CD4-positive, alpha-beta T cell (primary cell): ENCODE measurements around the gene PHKB. TPM values are rescaled to one million over a fixed set of nuclear protein-coding genes. Genes with fewer than 3 reads are reported as not detected.
"Not testable (repeated sequence)": the region's sequence is repeated elsewhere in the genome, so short reads cannot be mapped to it uniquely, and the experiment has no call there.

Experiments
- ATAC-seq: fragments of 200-7000 bp; cut with Tn5 transposase; one replicate; pipeline ENCODE4 v1.10.0; 2022; ENCODE audit warnings: mild to moderate bottlenecking; ENCODE audit not compliant: poor library complexity
- CTCF ChIA-PET: fragments of 350-600 bp; sonication (Branson Sonifier 250); formaldehyde crosslinking; loops from one replicate; lab custom pipeline; 2021; ENCODE audit warnings: antibody characterized with exemption, inconsistent platforms; lab: Charles Lee
- POLR2A ChIA-PET: fragments of 350-600 bp; sonication (Branson Sonifier 250); formaldehyde crosslinking; loops from one replicate; lab custom pipeline; 2021; ENCODE audit warnings: antibody characterized with exemption, inconsistent platforms; lab: Charles Lee
- DNase-seq, 14 experiments: peaks; one replicate each; pipeline ENCODE4 v3.0.0-alpha.2; 2013 to 2020; ENCODE audit warnings: mixed read lengths in 2 of 14
- H3K27ac ChIP-seq, 2 donors: one replicate each; pipeline versions ENCODE4 v1.5.1 to v1.7.0; 2013; ENCODE audit warnings: low read length in 2 of 2, low read depth in 1 of 2, mild to moderate bottlenecking in 1 of 2
- H3K27me3 ChIP-seq, 2 experiments: 1 replicate in 1 of 2; 2 replicates in 1 of 2; pipeline versions ENCODE4 v1.6.1 to v1.7.0; 2013; ENCODE audit warnings: low read length in 2 of 2, control low read depth in 1 of 2, mild to moderate bottlenecking in 1 of 2, moderate library complexity in 1 of 2; ENCODE audit not compliant: insufficient read depth in 2 of 2, control insufficient read depth in 1 of 2
- H3K36me3 ChIP-seq: one replicate; pipeline ENCODE4 v1.6.1; 2013; ENCODE audit warnings: low read length, control low read depth; ENCODE audit not compliant: insufficient read depth
- H3K4me1 ChIP-seq: one replicate; pipeline ENCODE4 v1.6.1; 2013; ENCODE audit warnings: low read length, control low read depth; ENCODE audit not compliant: insufficient read depth
- H3K4me3 ChIP-seq: one replicate; pipeline ENCODE4 v1.5.1; 2013; ENCODE audit warnings: mild to moderate bottlenecking, low read length, moderate library complexity
- H3K9me3 ChIP-seq, 2 experiments: 1 replicate in 1 of 2; 2 replicates in 1 of 2; pipeline versions ENCODE4 v1.6.1 to v1.7.0; 2013; ENCODE audit warnings: low read length in 2 of 2, mild to moderate bottlenecking in 2 of 2, control low read depth in 1 of 2, moderate library complexity in 1 of 2; ENCODE audit not compliant: control insufficient read depth in 1 of 2, insufficient read depth in 1 of 2
- H3K27ac Mint-ChIP-seq: one replicate; pipeline ENCODE4 v1.8.0; 2020; ENCODE audit warnings: mixed read lengths
- H3K27me3 Mint-ChIP-seq: one replicate; pipeline ENCODE4 v1.8.0; 2021; ENCODE audit warnings: mixed read lengths
- H3K36me3 Mint-ChIP-seq: one replicate; pipeline ENCODE4 v1.8.0; 2021; ENCODE audit warnings: low read depth, mixed read lengths
- H3K4me1 Mint-ChIP-seq: one replicate; pipeline ENCODE4 v1.8.0; 2021; ENCODE audit warnings: low read depth, mixed read lengths
- H3K4me3 Mint-ChIP-seq: one replicate; pipeline ENCODE4 v1.8.0; 2020; ENCODE audit warnings: mild to moderate bottlenecking, mixed read lengths
- H3K9me3 Mint-ChIP-seq: one replicate; pipeline ENCODE4 v1.8.0; 2020; ENCODE audit warnings: mixed read lengths
- intact Hi-C, 2 experiments: fragments of 100-400 bp; cut with DNase I in 1 of 2; cut with micrococcal nuclease in 1 of 2; formaldehyde crosslinking; loops; one replicate each; pipeline versions ENCODE4 v1.15.1 to v1.9.0; 2023 to 2025; cut with DNase I, micrococcal nuclease
- total RNA-seq, 174 experiments: library from RNA in 2 of 174; stranded (reverse) in 2 of 174; gene quantifications; one replicate each; pipeline ENCODE4 v1.2.3 and lab custom pipeline; 2021 to 2026
- TF ChIP-seq, protein P1 (sequence below): fragments of 200-600 bp; IDR thresholded peaks from one replicate; pipeline ENCODE4 v1.8.0; 2022; ENCODE audit warnings: antibody characterized with exemption, mild to moderate bottlenecking

Gene PHKB
- total RNA-seq, 2 experiments from 2014 or later: 28.8 to 31.3 TPM

- H3K4me1 ChIP-seq: no peaks in the 10 kb centered on the region
- intact Hi-C loops: loop anchor here in 1 of 2 experiments (10.0 kb wide), 3 partner anchors 776 to 1136 kb away; partner anchors contain the start of genes ABCC11, LONP2 and SIAH1
Measured at GRCh38 chr16:47469227-47469626, 8.1 kb downstream of the PHKB start.

GRCh38 chr16:47470211-47470610, 9.1 kb downstream of the PHKB start:
- Mint-ChIP-seq H3K9me3 (no peaks in the 10 kb centered on the region), H3K4me1 (peaks cover 46% of the 10 kb centered on the region), H3K27me3 (no peaks in the 10 kb centered on the region), H3K4me3 (no peak overlapping the region), H3K27ac (no peak overlapping the region), H3K36me3 (peaks cover 32% of the 10 kb centered on the region)
- ChIA-PET CTCF (no interaction called here), POLR2A (no interaction called here)
- TF ChIP-seq, protein P1, sequence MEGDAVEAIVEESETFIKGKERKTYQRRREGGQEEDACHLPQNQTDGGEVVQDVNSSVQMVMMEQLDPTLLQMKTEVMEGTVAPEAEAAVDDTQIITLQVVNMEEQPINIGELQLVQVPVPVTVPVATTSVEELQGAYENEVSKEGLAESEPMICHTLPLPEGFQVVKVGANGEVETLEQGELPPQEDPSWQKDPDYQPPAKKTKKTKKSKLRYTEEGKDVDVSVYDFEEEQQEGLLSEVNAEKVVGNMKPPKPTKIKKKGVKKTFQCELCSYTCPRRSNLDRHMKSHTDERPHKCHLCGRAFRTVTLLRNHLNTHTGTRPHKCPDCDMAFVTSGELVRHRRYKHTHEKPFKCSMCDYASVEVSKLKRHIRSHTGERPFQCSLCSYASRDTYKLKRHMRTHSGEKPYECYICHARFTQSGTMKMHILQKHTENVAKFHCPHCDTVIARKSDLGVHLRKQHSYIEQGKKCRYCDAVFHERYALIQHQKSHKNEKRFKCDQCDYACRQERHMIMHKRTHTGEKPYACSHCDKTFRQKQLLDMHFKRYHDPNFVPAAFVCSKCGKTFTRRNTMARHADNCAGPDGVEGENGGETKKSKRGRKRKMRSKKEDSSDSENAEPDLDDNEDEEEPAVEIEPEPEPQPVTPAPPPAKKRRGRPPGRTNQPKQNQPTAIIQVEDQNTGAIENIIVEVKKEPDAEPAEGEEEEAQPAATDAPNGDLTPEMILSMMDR: no peak
- Histone ChIP-seq H3K4me1 (no peaks in the 10 kb centered on the region), H3K36me3 (no peaks in the 10 kb centered on the region), H3K27ac (no peak overlapping the region), H3K27me3 (no peaks in the 10 kb centered on the region), H3K4me3 (no peak overlapping the region), H3K9me3 (no peaks in the 10 kb centered on the region)
- intact Hi-C loops: no loop called here
- ATAC-seq (no peak), DNase-seq (no peak)

More at GRCh38 chr16:47469227-47469626, 8.1 kb downstream of the PHKB start:
- Mint-ChIP-seq H3K4me3 (no peak overlapping the region), H3K27me3 (no peaks in the 10 kb centered on the region), H3K9me3 (no peaks in the 10 kb centered on the region), H3K36me3 (peaks cover 34% of the 10 kb centered on the region), H3K27ac (no peak overlapping the region), H3K4me1 (peaks cover 53% of the 10 kb centered on the region)
- H3K4me3 ChIP-seq: no peak overlapping the region
- ChIA-PET POLR2A (no interaction called here), CTCF (no interaction called here)
- H3K27me3 ChIP-seq: no peaks in the 10 kb centered on the region
- DNase-seq (no peak), ATAC-seq (no peak)
- TF ChIP-seq, protein P1: no peak
- H3K36me3 ChIP-seq: peaks cover 6% of the 10 kb centered on the region
- H3K27ac ChIP-seq: no peak overlapping the region
- no peaks in the 10 kb centered on the region for H3K9me3 ChIP-seq

- no peak overlapping the region for H3K4me3 Mint-ChIP-seq
- no peaks in the 10 kb centered on the region for H3K9me3 Mint-ChIP-seq
- no peak for ATAC-seq
- Histone ChIP-seq H3K4me3 (no peak overlapping the region), H3K27me3 (no peaks in the 10 kb centered on the region), H3K4me1 (no peaks in the 10 kb centered on the region), H3K36me3 (no peaks in the 10 kb centered on the region), H3K27ac (no peak overlapping the region), H3K9me3 (no peaks in the 10 kb centered on the region)
- peaks cover 40% of the 10 kb centered on the region for H3K4me1 Mint-ChIP-seq
- ChIA-PET CTCF (no interaction called here), POLR2A (no interaction called here)
- H3K27me3 Mint-ChIP-seq: no peaks in the 10 kb centered on the region
- TF ChIP-seq, protein P1: no peak
- intact Hi-C loops: no loop called here
- DNase-seq: no peak
- H3K27ac Mint-ChIP-seq: no peak overlapping the region
- H3K36me3 Mint-ChIP-seq: peaks cover 28% of the 10 kb centered on the region
Measured at GRCh38 chr16:47470810-47471209, 9.7 kb downstream of the PHKB start.

DNA sequence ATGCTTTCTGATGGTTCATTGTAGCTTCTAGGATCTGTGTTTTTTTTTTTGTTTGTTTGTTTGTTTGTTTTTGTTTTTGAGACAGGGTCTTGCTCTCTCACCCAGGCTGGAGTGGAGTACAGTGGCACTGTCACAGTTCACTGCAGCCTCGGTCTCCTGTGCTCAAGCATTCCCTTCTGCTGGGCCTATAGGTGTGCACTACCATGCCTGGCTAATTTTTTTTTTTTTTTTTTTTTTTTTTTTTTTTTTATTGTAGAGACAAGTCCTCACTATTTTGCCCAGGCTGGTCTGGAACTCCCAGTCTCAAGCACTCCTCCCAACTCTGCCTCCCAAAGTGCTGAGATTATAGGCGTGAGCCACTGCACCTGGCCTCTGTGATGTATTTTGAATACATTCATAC, 11.9 kb downstream of the PHKB start:
- H3K9me3 ChIP-seq, H3K4me1 ChIP-seq, H3K27ac Mint-ChIP-seq, H3K4me3 Mint-ChIP-seq, H3K4me3 ChIP-seq, H3K27me3 Mint-ChIP-seq, H3K27me3 ChIP-seq, H3K9me3 Mint-ChIP-seq, intact Hi-C loops, POLR2A ChIA-PET, CTCF ChIA-PET, H3K27ac ChIP-seq, H3K36me3 ChIP-seq, ATAC-seq, DNase-seq: not testable (repeated sequence)
- Mint-ChIP-seq H3K36me3 (peaks cover 18% of the 10 kb centered on the region), H3K4me1 (peaks cover 20% of the 10 kb centered on the region)
